Measurements from ENCODE around the gene CKS2. TPM values are rescaled to one million over a fixed set of nuclear protein-coding genes. Genes with fewer than 3 reads are reported as not detected.

The CKS2 gene
- total RNA-seq, 1 experiment from 2014 or later, result 299 TPM

GRCh38 chr9:89277454-89277853 is 33.5 kb upstream of the CKS2 start:
- ChIA-PET CTCF (no interaction called here), POLR2A (no interaction called here)
- DNase-seq (ENCODE audit: low spot score) (no peak), ATAC-seq (no peak)
- H3K27ac Mint-ChIP-seq, result no peak overlapping the region
- H3K4me3 Mint-ChIP-seq, result no peak overlapping the region
- H3K9me3 Mint-ChIP-seq, result peaks cover 49% of the 10 kb centered on the region
- TF ChIP-seq, protein P1, sequence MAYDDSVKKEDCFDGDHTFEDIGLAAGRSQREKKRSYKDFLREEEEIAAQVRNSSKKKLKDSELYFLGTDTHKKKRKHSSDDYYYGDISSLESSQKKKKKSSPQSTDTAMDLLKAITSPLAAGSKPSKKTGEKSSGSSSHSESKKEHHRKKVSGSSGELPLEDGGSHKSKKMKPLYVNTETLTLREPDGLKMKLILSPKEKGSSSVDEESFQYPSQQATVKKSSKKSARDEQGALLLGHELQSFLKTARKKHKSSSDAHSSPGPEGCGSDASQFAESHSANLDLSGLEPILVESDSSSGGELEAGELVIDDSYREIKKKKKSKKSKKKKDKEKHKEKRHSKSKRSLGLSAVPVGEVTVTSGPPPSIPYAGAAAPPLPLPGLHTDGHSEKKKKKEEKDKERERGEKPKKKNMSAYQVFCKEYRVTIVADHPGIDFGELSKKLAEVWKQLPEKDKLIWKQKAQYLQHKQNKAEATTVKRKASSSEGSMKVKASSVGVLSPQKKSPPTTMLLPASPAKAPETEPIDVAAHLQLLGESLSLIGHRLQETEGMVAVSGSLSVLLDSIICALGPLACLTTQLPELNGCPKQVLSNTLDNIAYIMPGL (CRISPR knock-in tag; IDR thresholded peaks at IDR 0.05), result no peak
- TF ChIP-seq ZNF416 (CRISPR knock-in tag; IDR thresholded peaks at IDR 0.05) (no peak), GRHL2 (CRISPR knock-in tag; IDR thresholded peaks at IDR 0.05; ENCODE audit: insufficient replicate concordance, severe bottlenecking) (no peak), IRF2 (CRISPR knock-in tag; IDR thresholded peaks at IDR 0.05; ENCODE audit: borderline replicate concordance, low read depth) (no peak), GTF2I (CRISPR knock-in tag; conservative IDR thresholded peaks at IDR 0.05) (no peak), JUN (CRISPR knock-in tag; IDR thresholded peaks at IDR 0.05) (no peak), USF1 (CRISPR knock-in tag; IDR thresholded peaks at IDR 0.05) (no peak)
- H3K27me3 Mint-ChIP-seq (ENCODE audit: low read depth), result peaks cover 4% of the 10 kb centered on the region
- H3K36me3 Mint-ChIP-seq, result peaks cover 48% of the 10 kb centered on the region
- H3K4me1 Mint-ChIP-seq, result peaks cover 7% of the 10 kb centered on the region

DNA sequence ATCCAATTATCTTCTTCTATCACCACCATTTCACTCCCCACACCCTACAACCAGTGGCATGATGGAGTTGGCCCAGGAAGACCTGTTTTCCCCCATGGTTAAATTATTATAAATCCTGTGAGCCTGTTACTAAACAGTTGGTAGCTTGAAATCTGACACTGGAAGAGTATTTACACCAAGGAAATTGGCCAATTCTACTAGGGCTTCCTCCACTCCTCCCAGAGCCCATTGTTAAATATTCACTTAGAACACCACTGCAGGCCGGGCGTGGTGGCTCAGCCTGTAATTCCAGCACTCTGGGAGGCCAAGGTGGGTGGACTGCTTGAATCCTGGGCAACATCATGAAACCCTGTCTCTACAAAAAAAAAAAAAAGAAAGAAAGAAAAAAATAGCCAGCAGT is 32.4 kb upstream of the CKS2 start:
- H3K4me1 Mint-ChIP-seq, result peaks cover 7% of the 10 kb centered on the region
- TF ChIP-seq E2F1 (CRISPR knock-in tag; IDR thresholded peaks at IDR 0.05) (no peak), OVOL2 (CRISPR knock-in tag; IDR thresholded peaks at IDR 0.05; ENCODE audit: borderline replicate concordance) (no peak), ZNF138 (CRISPR knock-in tag; conservative IDR thresholded peaks at IDR 0.05) (no peak), FOXJ3 (CRISPR knock-in tag; IDR thresholded peaks at IDR 0.05; ENCODE audit: borderline replicate concordance) (no peak), CREM (CRISPR knock-in tag; IDR thresholded peaks at IDR 0.05) (no peak), JAZF1 (CRISPR knock-in tag; IDR thresholded peaks at IDR 0.05) (no peak)
- TF ChIP-seq, protein P2, sequence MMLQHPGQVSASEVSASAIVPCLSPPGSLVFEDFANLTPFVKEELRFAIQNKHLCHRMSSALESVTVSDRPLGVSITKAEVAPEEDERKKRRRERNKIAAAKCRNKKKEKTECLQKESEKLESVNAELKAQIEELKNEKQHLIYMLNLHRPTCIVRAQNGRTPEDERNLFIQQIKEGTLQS (CRISPR knock-in tag; conservative IDR thresholded peaks at IDR 0.05), result no peak
- TF ChIP-seq, protein P3, sequence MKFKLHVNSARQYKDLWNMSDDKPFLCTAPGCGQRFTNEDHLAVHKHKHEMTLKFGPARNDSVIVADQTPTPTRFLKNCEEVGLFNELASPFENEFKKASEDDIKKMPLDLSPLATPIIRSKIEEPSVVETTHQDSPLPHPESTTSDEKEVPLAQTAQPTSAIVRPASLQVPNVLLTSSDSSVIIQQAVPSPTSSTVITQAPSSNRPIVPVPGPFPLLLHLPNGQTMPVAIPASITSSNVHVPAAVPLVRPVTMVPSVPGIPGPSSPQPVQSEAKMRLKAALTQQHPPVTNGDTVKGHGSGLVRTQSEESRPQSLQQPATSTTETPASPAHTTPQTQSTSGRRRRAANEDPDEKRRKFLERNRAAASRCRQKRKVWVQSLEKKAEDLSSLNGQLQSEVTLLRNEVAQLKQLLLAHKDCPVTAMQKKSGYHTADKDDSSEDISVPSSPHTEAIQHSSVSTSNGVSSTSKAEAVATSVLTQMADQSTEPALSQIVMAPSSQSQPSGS (CRISPR knock-in tag; IDR thresholded peaks at IDR 0.05; ENCODE audit: borderline replicate concordance, low read depth), result no peak
- peaks cover 4% of the 10 kb centered on the region for H3K27me3 Mint-ChIP-seq (ENCODE audit: low read depth)
- DNase-seq (ENCODE audit: low spot score), result no peak
- H3K9me3 Mint-ChIP-seq, result peaks cover 42% of the 10 kb centered on the region
- ChIA-PET POLR2A (interaction anchor here (0.9 to 1.0 kb wide), 2 partner anchors 32 to 89 kb away, joined by 3 read pairs; partner anchors contain the start of gene CKS2), CTCF (interaction anchor here (0.6 to 1.6 kb wide), 25 partner anchors 9 to 532 kb away, joined by 3 to 13 read pairs (median 4); no protein-coding TSS in a partner anchor)
- H3K36me3 Mint-ChIP-seq, result peaks cover 43% of the 10 kb centered on the region
- H3K4me3 Mint-ChIP-seq, result no peak overlapping the region
- ATAC-seq, result no peak
- H3K27ac Mint-ChIP-seq, result no peak overlapping the region

GRCh38 chr9:89278997-89279739 is 31.8 kb upstream of the CKS2 start:
- H3K27me3 Mint-ChIP-seq (ENCODE audit: low read depth), result peaks cover 4% of the 10 kb centered on the region
- ChIA-PET CTCF (interaction anchor here (0.6 to 1.6 kb wide), 25 partner anchors 9 to 532 kb away, joined by 3 to 13 read pairs (median 4); no protein-coding TSS in a partner anchor), POLR2A (interaction anchor here (0.9 to 1.0 kb wide), 2 partner anchors 31 to 90 kb away, joined by 3 read pairs; partner anchors contain the start of gene CKS2)
- H3K27ac Mint-ChIP-seq, result no peak overlapping the region
- H3K9me3 Mint-ChIP-seq, result peaks cover 36% of the 10 kb centered on the region
- no peak overlapping the region for H3K4me3 Mint-ChIP-seq
- peak; percentile 50 for TF ChIP-seq CTCF (IDR thresholded peaks at IDR 0.05)
- TF ChIP-seq, protein P4, sequence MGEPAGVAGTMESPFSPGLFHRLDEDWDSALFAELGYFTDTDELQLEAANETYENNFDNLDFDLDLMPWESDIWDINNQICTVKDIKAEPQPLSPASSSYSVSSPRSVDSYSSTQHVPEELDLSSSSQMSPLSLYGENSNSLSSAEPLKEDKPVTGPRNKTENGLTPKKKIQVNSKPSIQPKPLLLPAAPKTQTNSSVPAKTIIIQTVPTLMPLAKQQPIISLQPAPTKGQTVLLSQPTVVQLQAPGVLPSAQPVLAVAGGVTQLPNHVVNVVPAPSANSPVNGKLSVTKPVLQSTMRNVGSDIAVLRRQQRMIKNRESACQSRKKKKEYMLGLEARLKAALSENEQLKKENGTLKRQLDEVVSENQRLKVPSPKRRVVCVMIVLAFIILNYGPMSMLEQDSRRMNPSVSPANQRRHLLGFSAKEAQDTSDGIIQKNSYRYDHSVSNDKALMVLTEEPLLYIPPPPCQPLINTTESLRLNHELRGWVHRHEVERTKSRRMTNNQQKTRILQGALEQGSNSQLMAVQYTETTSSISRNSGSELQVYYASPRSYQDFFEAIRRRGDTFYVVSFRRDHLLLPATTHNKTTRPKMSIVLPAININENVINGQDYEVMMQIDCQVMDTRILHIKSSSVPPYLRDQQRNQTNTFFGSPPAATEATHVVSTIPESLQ (CRISPR knock-in tag; IDR thresholded peaks at IDR 0.05), result no peak
- ATAC-seq (peak; percentile 48; the same call in 1 of the 2 replicates), DNase-seq (ENCODE audit: low spot score) (no peak)
- H3K4me1 Mint-ChIP-seq, result peaks cover 7% of the 10 kb centered on the region
- peaks cover 36% of the 10 kb centered on the region for H3K36me3 Mint-ChIP-seq
